ENCODE measurements around the gene AZIN2. TPM values are rescaled to one million over a fixed set of nuclear protein-coding genes. Genes with fewer than 3 reads are reported as not detected.

AZIN2 gene
- total and polyA plus RNA-seq, 2 donors (not counting 3 experiments of a cell fraction or from before 2014, with no cell fraction given), result 0.91 to 1.4 TPM

DNA sequence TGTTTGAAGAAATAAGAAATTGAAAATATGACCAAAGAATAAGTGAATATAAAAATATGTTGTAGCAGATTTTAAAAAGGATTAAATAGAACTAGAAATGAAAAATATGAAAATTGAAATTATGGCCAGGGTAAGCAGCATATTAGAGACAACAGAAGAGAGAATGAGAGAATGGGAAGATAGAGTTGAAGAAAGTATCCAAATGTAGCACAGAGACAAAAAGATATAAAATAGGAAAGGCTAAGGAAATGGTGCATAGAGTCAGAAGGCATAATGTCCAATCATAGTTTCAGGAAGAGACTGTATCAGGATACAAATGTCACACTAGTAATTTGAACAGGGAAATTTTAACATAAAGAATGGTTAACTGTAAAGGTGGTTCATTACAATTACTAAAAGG lies 29.5 kb downstream of the AZIN2 start:
- Histone ChIP-seq H3K27ac (ENCODE audit: insufficient read depth, low read depth, low read length) (no peak overlapping the region), H3K9ac (replicated peaks; ENCODE audit: extremely low read depth, insufficient read depth, low read length) (no peak overlapping the region), H3K36me3 (ENCODE audit: control insufficient read depth in 2 of 2, extremely low read depth in 1 of 2, insufficient read depth in 2 of 2, low read length in 2 of 2) (no peaks in the 10 kb centered on the region), H3K4me3 (replicated peaks in 1 of 3; ENCODE audit: insufficient read depth in 1 of 3, low read depth in 1 of 3, low read length in 3 of 3) (no peak overlapping the region), H3K9me1 (replicated peaks; ENCODE audit: control insufficient read depth, extremely low read depth, insufficient read depth, low read length) (no peaks in the 10 kb centered on the region), H3K27me3 (ENCODE audit: control insufficient read depth in 2 of 2, insufficient read depth in 2 of 2, low read length in 2 of 2) (peaks cover 5 to 12% of the 10 kb centered on the region in 2 experiments), H3K4me1 (ENCODE audit: control insufficient read depth, extremely low read depth, insufficient read depth, low read length) (no peaks in the 10 kb centered on the region), H3K4me2 (ENCODE audit: insufficient read depth, low read length) (no peak overlapping the region), H3K9me3 (replicated peaks; ENCODE audit: control insufficient read depth, insufficient read depth, low read length) (no peaks in the 10 kb centered on the region), H3K79me2 (ENCODE audit: control insufficient read depth, insufficient read depth, low read length) (no peaks in the 10 kb centered on the region), H4K20me1 (replicated peaks; ENCODE audit: control insufficient read depth, extremely low read depth, insufficient read depth, low read length) (no peaks in the 10 kb centered on the region), H2AFZ (ENCODE audit: low read depth, low read length) (no peak overlapping the region)
- DNase-seq (ENCODE audit: low read depth, low spot score), result no peak
- dilution Hi-C loops (cut with MboI; ENCODE audit: extremely low pct_ligation_motif_present, low sequenced_read_pairs), result no loop called here
- CTCF ChIA-PET, result interaction anchor here (1.1 kb wide), 2 partner anchors 16 to 185 kb away, joined by 3 to 4 read pairs; no protein-coding TSS in a partner anchor
- no peak for TF ChIP-seq EZH2 (IDR thresholded peaks at IDR 0.05; ENCODE audit: borderline replicate concordance, low read depth, low read length, severe bottlenecking)
- no peak for TF ChIP-seq MYC (IDR thresholded peaks at IDR 0.05; ENCODE audit: low read depth, low read length)
- TF ChIP-seq POLR2A (IDR thresholded peaks at IDR 0.05; ENCODE audit: low read depth, low read length), result no peak
- TF ChIP-seq JUN (IDR thresholded peaks at IDR 0.05; ENCODE audit: borderline replicate concordance, insufficient read depth, insufficient read length, low read depth), result no peak
- no peak for TF ChIP-seq POLR2AphosphoS5 (IDR thresholded peaks at IDR 0.05; ENCODE audit: insufficient read depth, low read depth, low read length)
- TF ChIP-seq, protein P1, sequence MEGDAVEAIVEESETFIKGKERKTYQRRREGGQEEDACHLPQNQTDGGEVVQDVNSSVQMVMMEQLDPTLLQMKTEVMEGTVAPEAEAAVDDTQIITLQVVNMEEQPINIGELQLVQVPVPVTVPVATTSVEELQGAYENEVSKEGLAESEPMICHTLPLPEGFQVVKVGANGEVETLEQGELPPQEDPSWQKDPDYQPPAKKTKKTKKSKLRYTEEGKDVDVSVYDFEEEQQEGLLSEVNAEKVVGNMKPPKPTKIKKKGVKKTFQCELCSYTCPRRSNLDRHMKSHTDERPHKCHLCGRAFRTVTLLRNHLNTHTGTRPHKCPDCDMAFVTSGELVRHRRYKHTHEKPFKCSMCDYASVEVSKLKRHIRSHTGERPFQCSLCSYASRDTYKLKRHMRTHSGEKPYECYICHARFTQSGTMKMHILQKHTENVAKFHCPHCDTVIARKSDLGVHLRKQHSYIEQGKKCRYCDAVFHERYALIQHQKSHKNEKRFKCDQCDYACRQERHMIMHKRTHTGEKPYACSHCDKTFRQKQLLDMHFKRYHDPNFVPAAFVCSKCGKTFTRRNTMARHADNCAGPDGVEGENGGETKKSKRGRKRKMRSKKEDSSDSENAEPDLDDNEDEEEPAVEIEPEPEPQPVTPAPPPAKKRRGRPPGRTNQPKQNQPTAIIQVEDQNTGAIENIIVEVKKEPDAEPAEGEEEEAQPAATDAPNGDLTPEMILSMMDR (IDR thresholded peaks at IDR 0.05; ENCODE audit: extremely low read depth in 1 of 2, insufficient read depth in 1 of 2, low read depth in 1 of 2, low read length in 2 of 2), result no peak
- no peak for TF ChIP-seq GATA2 (IDR thresholded peaks at IDR 0.05; ENCODE audit: insufficient read depth, insufficient read length, low read depth, low read length)
- TF ChIP-seq FOS (IDR thresholded peaks at IDR 0.05; ENCODE audit: borderline replicate concordance, insufficient read depth, low read length), result no peak
- TF ChIP-seq, protein P2, sequence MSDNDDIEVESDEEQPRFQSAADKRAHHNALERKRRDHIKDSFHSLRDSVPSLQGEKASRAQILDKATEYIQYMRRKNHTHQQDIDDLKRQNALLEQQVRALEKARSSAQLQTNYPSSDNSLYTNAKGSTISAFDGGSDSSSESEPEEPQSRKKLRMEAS (IDR thresholded peaks at IDR 0.05; ENCODE audit: insufficient read depth, insufficient read length), result no peak
- intact Hi-C loops (cut with micrococcal nuclease), result loop anchor here (5.0 kb wide), 2 partner anchors 347 to 502 kb away; no protein-coding TSS in a partner anchor
- no TSS peak for BruUV-seq (replicated peaks)
- POLR2A ChIA-PET, result no interaction called here
- no peak for FAIRE-seq
